SU-DHL-6 (cell line): ENCODE measurements around the gene EWSR1.
"Not testable (repeated sequence)": the region's sequence is repeated elsewhere in the genome, so short reads cannot be mapped to it uniquely, and the experiment has no call there.

Source experiments
- EZH2phosphoT487 ChIP-seq: fragments of 200-600 bp; sonication (generic), shearing (Covaris generic); conservative IDR thresholded peaks from 2 replicates; pipeline ENCODE4 v1.6.1; 2018; ENCODE audit warnings: mild to moderate bottlenecking, antibody characterized with exemption, low read length, moderate library complexity, mixed read lengths
- TF ChIP-seq, protein P1 (sequence below): fragments of 200-600 bp; sonication (generic); IDR thresholded peaks from one replicate; pipeline ENCODE4 v1.5.1; 2017; ENCODE audit warnings: antibody characterized with exemption, mild to moderate bottlenecking, low read length, moderate library complexity; ENCODE audit not compliant: insufficient read depth, poor library complexity, severe bottlenecking

GRCh38 chr22:29240481-29240880 lies 27.6 kb upstream of the EWSR1 start:
- TF ChIP-seq, protein P1, sequence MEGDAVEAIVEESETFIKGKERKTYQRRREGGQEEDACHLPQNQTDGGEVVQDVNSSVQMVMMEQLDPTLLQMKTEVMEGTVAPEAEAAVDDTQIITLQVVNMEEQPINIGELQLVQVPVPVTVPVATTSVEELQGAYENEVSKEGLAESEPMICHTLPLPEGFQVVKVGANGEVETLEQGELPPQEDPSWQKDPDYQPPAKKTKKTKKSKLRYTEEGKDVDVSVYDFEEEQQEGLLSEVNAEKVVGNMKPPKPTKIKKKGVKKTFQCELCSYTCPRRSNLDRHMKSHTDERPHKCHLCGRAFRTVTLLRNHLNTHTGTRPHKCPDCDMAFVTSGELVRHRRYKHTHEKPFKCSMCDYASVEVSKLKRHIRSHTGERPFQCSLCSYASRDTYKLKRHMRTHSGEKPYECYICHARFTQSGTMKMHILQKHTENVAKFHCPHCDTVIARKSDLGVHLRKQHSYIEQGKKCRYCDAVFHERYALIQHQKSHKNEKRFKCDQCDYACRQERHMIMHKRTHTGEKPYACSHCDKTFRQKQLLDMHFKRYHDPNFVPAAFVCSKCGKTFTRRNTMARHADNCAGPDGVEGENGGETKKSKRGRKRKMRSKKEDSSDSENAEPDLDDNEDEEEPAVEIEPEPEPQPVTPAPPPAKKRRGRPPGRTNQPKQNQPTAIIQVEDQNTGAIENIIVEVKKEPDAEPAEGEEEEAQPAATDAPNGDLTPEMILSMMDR: not testable (repeated sequence)
- not testable (repeated sequence) for TF ChIP-seq EZH2phosphoT487
